Measurements from ENCODE around the gene H19. TPM values are rescaled to one million over a fixed set of nuclear protein-coding genes. Genes with fewer than 3 reads are reported as not detected.

The H19 gene
- total and polyA plus RNA-seq, 7 donors: 1,446 to 10,740 (median 4,559) TPM

- H3K4me1 ChIP-seq: no peaks in the 10 kb centered on the region
- intact Hi-C loops (cut with DNase I): loop anchor here in 1 of 2 donors (10.0 kb wide), 1 partner anchor 55 kb away; the partner anchor contains the start of gene PRR33
- no peak overlapping the region for H3K4me3 ChIP-seq
- TF ChIP-seq, protein P1, sequence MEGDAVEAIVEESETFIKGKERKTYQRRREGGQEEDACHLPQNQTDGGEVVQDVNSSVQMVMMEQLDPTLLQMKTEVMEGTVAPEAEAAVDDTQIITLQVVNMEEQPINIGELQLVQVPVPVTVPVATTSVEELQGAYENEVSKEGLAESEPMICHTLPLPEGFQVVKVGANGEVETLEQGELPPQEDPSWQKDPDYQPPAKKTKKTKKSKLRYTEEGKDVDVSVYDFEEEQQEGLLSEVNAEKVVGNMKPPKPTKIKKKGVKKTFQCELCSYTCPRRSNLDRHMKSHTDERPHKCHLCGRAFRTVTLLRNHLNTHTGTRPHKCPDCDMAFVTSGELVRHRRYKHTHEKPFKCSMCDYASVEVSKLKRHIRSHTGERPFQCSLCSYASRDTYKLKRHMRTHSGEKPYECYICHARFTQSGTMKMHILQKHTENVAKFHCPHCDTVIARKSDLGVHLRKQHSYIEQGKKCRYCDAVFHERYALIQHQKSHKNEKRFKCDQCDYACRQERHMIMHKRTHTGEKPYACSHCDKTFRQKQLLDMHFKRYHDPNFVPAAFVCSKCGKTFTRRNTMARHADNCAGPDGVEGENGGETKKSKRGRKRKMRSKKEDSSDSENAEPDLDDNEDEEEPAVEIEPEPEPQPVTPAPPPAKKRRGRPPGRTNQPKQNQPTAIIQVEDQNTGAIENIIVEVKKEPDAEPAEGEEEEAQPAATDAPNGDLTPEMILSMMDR (IDR thresholded peaks at IDR 0.05): no peak
- no peak overlapping the region for H3K27ac ChIP-seq
- no peaks in the 10 kb centered on the region for H3K36me3 ChIP-seq (ENCODE audit: insufficient read depth in 1 of 2, low read depth in 1 of 2)
- ATAC-seq (peak in 1 of 4 donors; percentile 4), DNase-seq (peak in 1 of 2 donors; percentile 44)
- H3K27me3 ChIP-seq (ENCODE audit: insufficient read depth in 3 of 3, low read length in 2 of 3): no peaks in the 10 kb centered on the region
- WGBS, 3 donors: no CpG with 5 or more reads among the region's 6 CpGs
- no peaks in the 10 kb centered on the region for H3K9me3 ChIP-seq
Observed at GRCh38 chr11:1949302-1949701, 48.3 kb downstream of the H19 start.

DNA sequence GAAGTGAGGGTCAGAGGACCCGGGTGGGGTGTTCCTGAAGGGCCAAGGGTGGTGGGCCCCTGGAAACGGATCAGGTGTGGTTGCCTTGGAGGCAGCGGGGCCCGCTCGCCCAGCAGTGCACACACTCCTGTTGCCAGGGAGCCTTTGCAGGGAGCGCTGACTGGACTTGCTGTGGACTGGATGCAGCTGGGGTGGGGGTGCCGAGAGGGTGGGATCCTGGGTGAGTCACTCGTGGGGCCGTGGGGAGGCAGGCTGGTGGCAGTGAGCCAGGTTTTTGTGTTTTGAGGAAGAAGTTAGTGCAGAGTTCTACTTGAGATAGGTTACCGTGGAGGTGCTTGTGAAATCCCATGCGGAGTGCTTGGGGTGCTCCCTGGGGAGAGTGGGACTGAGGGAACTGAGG is 49.3 kb downstream of the H19 start:
- Histone ChIP-seq H3K36me3 (ENCODE audit: insufficient read depth in 1 of 2, low read depth in 1 of 2) (no peaks in the 10 kb centered on the region), H3K27ac (no peak overlapping the region), H3K27me3 (ENCODE audit: insufficient read depth in 3 of 3, low read length in 2 of 3) (no peaks in the 10 kb centered on the region), H3K9me3 (no peaks in the 10 kb centered on the region), H3K4me1 (no peaks in the 10 kb centered on the region), H3K4me3 (no peak overlapping the region)
- TF ChIP-seq, protein P1 (IDR thresholded peaks at IDR 0.05): no peak
- intact Hi-C loops (cut with DNase I): loop anchor here in 1 of 2 donors (10.0 kb wide), 1 partner anchor 54 kb away; the partner anchor contains the start of gene PRR33
- ATAC-seq (peak in 3 of 4 donors; percentile 21 to 42 (median 31)), DNase-seq (peak in 1 of 2 donors; percentile 52)
- no CpG with 5 or more reads among the region's 11 CpGs for WGBS, 3 donors

DNA sequence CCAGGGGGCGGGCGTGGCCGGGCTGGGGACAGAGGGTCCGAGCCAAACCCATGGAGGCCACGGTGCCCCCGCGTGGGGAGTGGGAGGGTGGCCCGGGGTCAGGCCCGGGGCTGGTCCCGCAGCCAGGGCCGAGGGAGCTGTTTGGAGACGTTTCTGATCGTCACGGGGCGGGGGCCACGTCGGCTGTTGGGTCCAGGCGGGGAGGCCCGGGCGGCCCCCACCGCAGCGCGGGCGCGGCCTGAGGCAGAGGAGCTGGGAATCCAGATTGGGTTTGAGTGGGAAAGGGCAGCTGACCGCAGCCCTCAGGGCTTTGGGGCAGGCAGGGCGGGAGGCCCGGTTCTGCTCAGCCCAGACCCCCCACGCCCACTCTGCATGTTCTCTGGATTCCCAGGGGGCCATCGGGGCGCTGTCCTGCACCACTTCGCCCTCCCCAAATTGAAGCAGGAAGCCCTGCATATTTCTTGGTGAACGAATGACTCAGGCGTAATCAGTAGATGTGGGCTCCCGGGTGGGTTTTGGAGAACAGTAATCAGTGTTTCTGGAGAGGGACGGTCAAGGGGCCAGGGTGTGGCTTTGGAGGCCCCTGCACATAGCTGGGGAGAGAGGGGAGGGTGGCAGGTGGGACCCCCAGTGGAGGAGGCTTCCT is 49.9 kb downstream of the H19 start:
- DNase-seq (no peak), ATAC-seq (peak; percentile 52 to 57 (median 54))
- Histone ChIP-seq H3K27me3 (ENCODE audit: insufficient read depth in 3 of 3, low read length in 2 of 3) (no peaks in the 10 kb centered on the region), H3K36me3 (ENCODE audit: insufficient read depth in 1 of 2, low read depth in 1 of 2) (no peaks in the 10 kb centered on the region), H3K4me3 (no peak overlapping the region), H3K4me1 (no peaks in the 10 kb centered on the region), H3K9me3 (no peaks in the 10 kb centered on the region), H3K27ac (no peak overlapping the region)
- intact Hi-C loops (cut with DNase I): loop anchor here in 1 of 2 donors (10.0 kb wide), 1 partner anchor 53 kb away; the partner anchor contains the start of gene PRR33
- WGBS, 3 donors: no CpG with 5 or more reads among the region's 36 CpGs
- TF ChIP-seq, protein P1 (IDR thresholded peaks at IDR 0.05): no peak

DNA sequence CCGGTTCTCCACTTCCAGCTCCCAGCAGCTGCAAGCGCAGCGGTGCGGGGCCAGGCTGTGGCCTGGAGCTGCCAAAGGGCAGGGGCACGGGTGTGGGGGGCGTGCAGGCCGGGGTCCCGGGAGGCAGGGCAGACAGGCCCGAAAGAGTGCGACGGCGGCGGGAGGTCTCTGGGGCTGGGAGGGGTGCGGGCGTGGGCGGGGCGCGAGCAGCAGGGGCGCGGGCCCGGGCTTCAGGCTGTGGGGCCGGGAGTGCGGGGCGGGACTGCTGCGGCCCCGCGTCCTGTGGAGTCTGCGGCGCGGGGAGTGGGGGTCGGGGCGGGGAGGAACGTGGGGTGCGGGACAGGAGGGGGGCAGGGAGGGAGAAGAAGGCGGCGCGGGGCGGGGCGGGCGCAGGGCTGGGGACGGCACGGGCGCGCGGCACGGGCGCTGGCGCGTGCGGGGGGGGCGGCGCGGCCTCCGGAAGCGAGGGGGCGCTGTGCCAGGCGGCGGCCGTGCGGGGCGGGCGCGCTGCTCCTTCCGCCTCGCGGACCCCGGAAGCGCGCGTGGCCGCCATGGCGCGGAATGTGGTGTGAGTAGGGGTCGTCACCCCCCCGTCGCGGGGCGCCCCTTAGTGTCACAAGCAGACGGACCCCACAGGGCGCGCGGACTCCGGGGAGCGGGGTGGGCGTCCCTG is 50.7 kb downstream of the H19 start, which contains the start of gene MRPL23:
Gene MRPL23, plus strand, starts transcription at position 521 of the 673 bp plus-strand sequence. Its CDS starts 31 bp downstream, at position 552.
- Histone ChIP-seq H3K4me1 (no peaks in the 10 kb centered on the region), H3K27me3 (ENCODE audit: insufficient read depth in 3 of 3, low read length in 2 of 3) (no peaks in the 10 kb centered on the region), H3K36me3 (ENCODE audit: insufficient read depth in 1 of 2, low read depth in 1 of 2) (no peaks in the 10 kb centered on the region), H3K9me3 (no peaks in the 10 kb centered on the region), H3K27ac (no peak within 1 kb of the TSS), H3K4me3 (no peak within 1 kb of the TSS)
- ATAC-seq (peak; percentile 62 to 72 (median 70)), DNase-seq (peak; percentile 14 to 17)
- WGBS, 3 donors: no CpG with 5 or more reads among the region's 85 CpGs
- TF ChIP-seq, protein P1 (IDR thresholded peaks at IDR 0.05): no peak
- intact Hi-C loops (cut with DNase I): loop anchor here in 1 of 2 donors (10.0 kb wide), 1 partner anchor 52 kb away; the partner anchor contains the start of gene PRR33

Other genes with a start within 250 kb of the H19 start
- 1 to 10 TPM; 1.6 to 6.1 (median 2.7) TPM for gene IFITM10, start 247.2 kb downstream of the H19 start, total RNA-seq
- gene IFITM10, start 247.2 kb downstream of the H19 start, polyA plus RNA-seq: 1 to 10 TPM in 1 of 3 donors, under 1 TPM in 2; 0.70 to 1.2 (median 0.83) TPM
- 100 to 1,000 TPM; 343 to 950 (median 608) TPM for gene CTSD, start 233.9 kb downstream of the H19 start, total RNA-seq
- gene CTSD, start 233.9 kb downstream of the H19 start, polyA plus RNA-seq: 1,000 to 10,000 TPM in 2 of 3 donors, 100 to 1,000 TPM in 1; 674 to 1,317 (median 1,217) TPM
- gene SYT8, start 162.9 kb downstream of the H19 start, total RNA-seq: under 1 TPM in 1 of 4 donors, not detected in 3; 0.28 TPM
- under 1 TPM in 2 of 3 donors, not detected in 1; 0.04 to 0.06 TPM for gene SYT8, start 162.9 kb downstream of the H19 start, polyA plus RNA-seq
- 1,000 to 10,000 TPM in 3 of 4 donors, 100 to 1,000 TPM in 1; 985 to 3,047 (median 2,750) TPM for gene TNNI2, start 158.9 kb downstream of the H19 start, total RNA-seq
- 1,000 to 10,000 TPM; 1,614 to 6,537 (median 3,259) TPM for gene TNNI2, start 158.9 kb downstream of the H19 start, polyA plus RNA-seq
- 10 to 100 TPM; 14.4 to 27.1 (median 19.1) TPM for gene LSP1, start 144.8 kb downstream of the H19 start, total RNA-seq
- gene LSP1, start 144.8 kb downstream of the H19 start, polyA plus RNA-seq: 10 to 100 TPM in 1 of 3 donors, 1 to 10 TPM in 2; 7.5 to 11.5 (median 9.4) TPM
- gene PRR33, start 105.9 kb downstream of the H19 start, total RNA-seq: 1 to 10 TPM; 1.6 to 8.9 (median 2.4) TPM
- under 1 TPM; 0.16 to 1.00 (median 0.61) TPM for gene PRR33, start 105.9 kb downstream of the H19 start, polyA plus RNA-seq
- gene TNNT3, start 78.1 kb downstream of the H19 start, total RNA-seq: 1,000 to 10,000 TPM; 1,884 to 7,638 (median 4,017) TPM
- gene TNNT3, start 78.1 kb downstream of the H19 start, polyA plus RNA-seq: 1,000 to 10,000 TPM; 1,367 to 5,833 (median 3,289) TPM
- 10 to 100 TPM; 46.3 to 91.8 (median 66.9) TPM for gene MRPL23, start 50.5 kb downstream of the H19 start, total RNA-seq
- gene MRPL23, start 50.5 kb downstream of the H19 start, polyA plus RNA-seq: 100 to 1,000 TPM in 2 of 3 donors, 10 to 100 TPM in 1; 75.4 to 163 (median 130) TPM
- 100 to 1,000 TPM in 3 of 4 donors, 10 to 100 TPM in 1; 60.2 to 471 (median 119) TPM for gene IGF2, start 141.5 kb upstream of the H19 start, total RNA-seq
- gene IGF2, start 141.5 kb upstream of the H19 start, polyA plus RNA-seq: 10 to 100 TPM in 2 of 3 donors, 1 to 10 TPM in 1; 5.9 to 38.4 (median 14.6) TPM
- not detected for gene INS, start 163.4 kb upstream of the H19 start, total RNA-seq
- 1 to 10 TPM in 1 of 3 donors, under 1 TPM in 1, not detected in 1; 0.65 to 2.8 TPM for gene INS, start 163.4 kb upstream of the H19 start, polyA plus RNA-seq
- under 1 TPM in 1 of 4 donors, not detected in 3; 0.34 TPM for gene TH, start 174.0 kb upstream of the H19 start, total RNA-seq
- under 1 TPM in 1 of 3 donors, not detected in 2; 0.16 TPM for gene TH, start 174.0 kb upstream of the H19 start, polyA plus RNA-seq

All from psoas muscle (tissue), 8 donors.